Brain pericyte (primary cell): ENCODE measurements around the gene PPFIA2.

Experiments used
- DNase-seq: peaks from one replicate; pipeline ENCODE4 v3.0.0-alpha.2; 2012; ENCODE audit warnings: low read depth, low spot score

Gene PPFIA2

DNA sequence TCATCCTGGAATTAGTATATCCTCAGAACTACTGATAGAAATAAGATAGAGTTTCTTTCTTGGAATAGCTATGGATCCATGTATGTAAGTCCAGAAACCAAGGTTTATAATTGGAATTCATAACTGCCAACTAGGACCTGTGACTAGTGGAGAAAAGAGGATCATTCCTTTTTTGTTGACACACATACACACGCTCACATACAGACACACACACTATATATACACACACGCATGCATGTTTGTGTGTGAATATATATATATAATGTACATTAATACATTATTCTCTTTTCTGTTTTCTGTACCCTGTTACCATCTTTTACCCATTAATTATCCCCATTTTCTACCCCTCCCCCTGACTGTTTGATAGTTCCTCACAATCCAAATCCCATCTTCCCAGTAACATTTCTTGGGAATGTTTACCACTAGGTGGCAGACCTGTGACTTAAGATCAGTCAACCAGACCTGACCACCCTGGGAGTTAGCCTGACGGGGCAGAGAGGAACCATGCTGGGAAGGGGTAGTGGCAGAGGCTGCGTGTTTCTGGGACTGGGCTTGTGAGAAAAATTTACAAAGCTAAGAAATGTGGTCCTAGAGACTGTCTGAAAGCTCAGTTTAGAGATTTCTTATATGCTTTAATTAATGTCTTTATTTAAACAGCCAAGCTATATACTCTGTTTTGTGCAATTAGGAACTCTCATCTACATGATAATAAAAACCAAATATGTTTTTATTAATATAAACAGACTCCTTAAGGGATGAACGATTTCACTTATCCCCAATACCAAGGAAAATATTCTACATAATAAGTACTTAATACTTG, 308.0 kb downstream of the PPFIA2 start:
- peak; percentile 25 for DNase-seq

DNA sequence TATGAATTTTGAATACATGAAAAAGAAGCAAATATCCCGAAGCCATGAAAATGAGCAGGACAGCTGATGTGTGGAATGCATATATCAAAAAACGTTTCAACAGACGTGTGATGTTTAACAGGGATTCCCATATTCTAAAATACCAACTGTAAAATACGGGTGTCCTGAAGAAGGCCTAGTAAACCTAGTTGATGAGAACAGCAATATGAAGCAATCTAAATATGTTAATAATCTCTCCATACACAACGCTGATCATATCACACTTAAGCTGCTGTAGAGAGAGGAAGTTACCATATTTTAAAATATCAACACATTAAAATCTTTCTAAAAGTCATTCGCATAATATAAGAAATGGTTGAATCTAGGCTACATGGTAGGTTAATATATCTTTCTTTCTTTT, 317.5 kb downstream of the PPFIA2 start:
- DNase-seq, result no peak

DNA sequence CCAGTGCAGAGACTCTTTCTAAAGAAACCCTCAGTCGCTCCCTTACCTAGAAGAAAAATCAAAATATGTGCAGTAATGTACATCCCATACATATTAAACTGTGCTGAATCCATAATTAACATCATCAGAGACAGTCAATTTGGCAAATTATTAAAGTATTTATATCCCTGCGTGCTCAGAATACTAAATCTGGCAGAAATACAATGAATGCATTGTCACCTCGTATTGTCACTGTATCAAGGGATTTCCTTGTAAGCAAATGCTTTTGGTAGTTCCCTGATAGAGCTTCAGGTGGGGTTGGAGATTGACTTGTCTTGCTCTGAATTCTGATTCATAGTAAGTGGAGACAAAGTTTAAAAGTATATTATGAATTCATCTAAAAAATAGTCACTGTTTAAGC, 319.1 kb downstream of the PPFIA2 start:
- no peak for DNase-seq

DNA sequence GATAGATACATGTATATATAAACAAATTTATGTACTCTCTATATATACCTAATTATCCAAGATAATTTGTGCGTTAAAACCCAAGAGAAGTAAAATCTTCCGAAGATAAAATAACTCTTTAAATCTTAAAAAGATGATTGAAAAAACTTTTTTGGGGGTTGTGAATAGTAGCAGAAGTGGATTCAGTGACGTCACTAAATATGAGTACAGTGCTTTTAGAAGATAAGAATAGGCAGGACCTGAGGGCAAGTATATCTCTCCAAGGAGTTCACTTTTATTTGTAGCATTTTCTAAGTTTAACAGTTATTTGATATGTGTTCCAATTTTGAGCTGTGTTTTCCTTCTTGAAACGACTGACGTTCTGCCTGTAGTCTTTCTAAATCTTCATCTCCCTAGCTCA, 319.8 kb downstream of the PPFIA2 start:
- DNase-seq, result no peak

DNA sequence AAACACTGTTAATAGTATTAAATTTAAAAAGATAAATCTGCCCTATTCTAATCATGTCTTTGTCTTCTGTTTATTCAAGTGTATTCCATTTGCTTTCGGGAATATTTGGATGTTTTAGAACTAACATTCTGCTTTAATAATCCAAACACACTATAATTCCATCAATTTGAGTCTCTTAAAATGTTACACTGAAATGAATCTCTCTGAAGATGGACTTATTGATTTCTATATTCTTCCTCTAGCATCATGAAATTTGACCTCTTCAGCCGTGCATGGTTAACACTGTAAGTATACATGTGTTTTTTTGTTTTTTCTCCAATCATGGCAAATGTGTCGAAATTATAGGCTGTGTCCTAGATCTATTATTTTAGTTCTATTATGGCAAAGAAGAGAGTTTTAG, 342.1 kb downstream of the PPFIA2 start:
- DNase-seq, result no peak

DNA sequence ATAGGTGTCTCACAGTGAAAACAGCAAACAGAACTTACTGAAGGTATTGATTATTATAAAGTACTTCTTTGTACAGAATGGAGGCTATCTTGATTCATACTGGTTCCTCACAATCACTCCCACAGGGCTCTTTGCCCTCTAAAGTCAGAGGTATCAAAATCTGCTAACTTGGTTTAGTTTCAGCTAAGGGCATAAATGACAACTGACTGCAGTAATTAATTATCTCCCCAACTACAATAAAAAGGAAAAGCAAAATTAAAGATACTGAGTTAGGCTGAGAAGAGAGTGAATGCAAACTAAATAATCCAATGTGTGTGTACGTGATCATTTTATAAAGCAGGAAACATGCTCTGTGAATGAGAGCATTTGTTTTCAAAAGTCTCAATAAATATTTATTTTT, 342.6 kb downstream of the PPFIA2 start:
- no peak for DNase-seq

DNA sequence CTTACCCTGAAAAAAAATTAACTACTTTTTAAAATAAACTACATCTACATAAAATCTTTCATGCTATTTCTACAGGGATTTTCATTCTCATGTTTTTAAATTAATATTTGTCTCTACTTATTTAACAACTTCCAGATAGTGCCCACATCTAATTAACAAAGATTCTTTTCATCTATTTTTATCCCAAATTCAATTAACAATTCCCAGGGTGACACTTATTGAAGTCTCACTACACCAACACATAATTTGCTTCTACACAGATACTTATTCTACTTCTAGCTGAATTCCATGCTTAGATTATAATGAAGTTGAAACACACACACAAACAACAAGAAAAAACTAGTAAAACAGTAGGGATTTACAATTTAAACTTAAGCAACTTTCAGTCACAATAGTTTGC, 344.7 kb downstream of the PPFIA2 start:
- no peak for DNase-seq

DNA sequence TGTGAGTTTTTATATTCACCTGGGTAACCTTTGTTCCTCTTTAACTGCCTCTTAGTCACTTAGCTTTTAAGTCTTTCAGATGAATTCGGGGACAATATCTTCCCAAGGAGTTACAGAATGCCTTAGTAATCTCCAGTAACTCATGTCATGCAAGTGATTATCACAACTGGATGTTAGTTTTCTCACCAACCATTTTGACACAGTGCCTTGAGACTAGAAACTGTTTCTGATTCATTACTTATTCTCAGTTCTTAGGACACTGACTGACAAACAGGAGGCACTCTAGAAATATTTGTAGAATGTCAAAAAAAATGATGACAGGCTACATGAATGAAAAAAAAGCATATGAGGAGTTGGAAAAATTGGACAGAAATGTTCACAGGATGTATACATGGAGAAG, 346.2 kb downstream of the PPFIA2 start:
- no peak for DNase-seq

DNA sequence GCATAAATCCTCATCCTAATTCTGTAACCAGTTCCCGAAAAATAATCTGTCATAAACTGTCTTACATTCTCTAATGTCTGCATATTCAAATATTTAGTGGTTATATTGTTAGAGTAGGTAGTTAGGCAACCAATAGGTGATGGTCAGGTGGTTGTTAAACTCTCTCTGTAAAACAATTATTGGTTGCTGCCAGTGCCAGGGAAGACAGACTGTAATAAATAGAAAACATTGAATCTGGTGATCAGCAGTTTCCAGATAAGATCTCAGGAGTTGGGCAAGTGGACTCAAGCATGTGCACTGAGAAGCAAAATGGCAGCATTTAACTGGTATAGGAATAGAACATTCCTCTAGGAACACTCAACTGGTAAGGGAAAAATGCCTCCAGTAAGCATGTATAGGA, 355.8 kb downstream of the PPFIA2 start:
- DNase-seq, result no peak

DNA sequence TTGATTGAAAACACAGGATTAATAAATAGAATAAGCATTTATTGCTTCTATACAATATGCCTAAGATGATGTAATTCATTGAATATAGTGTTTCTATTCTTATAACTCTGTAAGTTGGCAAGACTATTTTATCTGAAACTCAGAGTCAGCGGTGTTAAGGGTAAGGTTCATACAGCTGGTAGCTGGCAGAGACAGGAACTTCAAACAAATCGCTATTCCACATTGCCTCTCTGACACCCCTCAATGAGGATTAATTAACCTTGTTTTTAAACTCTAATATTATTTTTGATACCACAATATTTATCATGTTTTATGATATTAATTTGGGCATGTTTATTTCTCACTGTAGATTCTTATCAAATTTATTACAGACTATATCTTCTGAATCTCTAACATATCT, 357.9 kb downstream of the PPFIA2 start:
- DNase-seq, result no peak

DNA sequence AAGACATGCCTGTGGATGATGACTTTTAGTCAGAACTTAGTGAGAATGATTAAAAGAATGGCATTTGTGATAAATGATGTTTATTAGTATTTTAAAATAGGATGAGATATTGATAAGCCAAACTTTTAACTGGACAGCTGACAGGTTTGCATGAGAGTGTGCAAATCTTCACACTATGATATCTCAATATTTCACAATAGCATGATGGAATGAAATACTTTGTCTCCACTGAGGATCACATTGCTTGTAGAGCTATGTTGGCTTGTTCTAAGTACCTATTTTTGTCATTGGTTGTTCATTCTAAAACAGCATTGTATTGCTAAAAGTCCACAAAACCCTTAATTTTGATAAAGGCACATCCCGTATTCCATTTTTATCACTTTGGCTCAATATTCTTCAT, 359.1 kb downstream of the PPFIA2 start:
- DNase-seq, result no peak

DNA sequence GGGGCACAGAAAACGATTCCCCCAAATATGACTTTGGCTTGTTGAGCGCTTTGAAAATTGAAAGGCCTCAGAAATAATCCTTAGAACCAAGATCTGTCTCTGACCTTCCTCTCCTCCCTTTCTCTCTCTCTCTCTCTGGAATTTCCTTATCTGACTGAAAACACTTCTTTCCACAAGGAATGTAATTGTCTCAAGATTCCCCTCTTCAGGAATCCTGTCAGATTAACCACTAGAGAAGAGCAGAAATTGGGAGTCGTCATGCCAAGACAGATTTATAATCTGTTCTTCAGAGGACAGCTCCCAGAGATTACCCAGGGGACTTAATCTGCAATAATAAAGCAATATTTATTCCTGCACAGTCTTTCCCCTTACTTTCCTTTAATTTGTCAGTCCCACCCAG, 363.7 kb downstream of the PPFIA2 start:
- no peak for DNase-seq

DNA sequence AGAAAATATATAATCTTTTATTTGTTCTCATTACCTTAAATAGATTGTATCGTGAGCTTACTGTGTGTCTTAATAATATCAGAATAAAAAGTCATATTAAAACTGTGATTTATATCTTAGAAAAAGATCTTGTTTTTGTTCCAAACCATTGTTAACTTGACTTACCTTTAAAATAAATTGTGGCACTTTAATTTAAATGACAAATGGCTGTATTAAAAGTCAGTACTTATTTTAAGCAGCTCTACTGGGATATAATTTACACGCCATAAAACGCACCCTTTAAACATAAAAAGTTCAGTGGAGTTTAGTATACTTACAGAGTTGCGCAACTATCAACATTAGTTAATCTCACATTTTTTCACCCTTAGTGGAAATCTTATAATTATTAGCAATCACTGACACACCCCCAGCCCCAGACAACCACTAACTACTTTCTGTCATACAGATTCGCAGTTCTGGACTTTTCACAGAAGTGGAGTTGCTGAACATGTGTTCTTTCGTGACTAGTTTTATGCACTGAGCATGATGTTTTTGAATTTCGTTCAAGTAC, 369.5 kb downstream of the PPFIA2 start:
- DNase-seq, result no peak

DNA sequence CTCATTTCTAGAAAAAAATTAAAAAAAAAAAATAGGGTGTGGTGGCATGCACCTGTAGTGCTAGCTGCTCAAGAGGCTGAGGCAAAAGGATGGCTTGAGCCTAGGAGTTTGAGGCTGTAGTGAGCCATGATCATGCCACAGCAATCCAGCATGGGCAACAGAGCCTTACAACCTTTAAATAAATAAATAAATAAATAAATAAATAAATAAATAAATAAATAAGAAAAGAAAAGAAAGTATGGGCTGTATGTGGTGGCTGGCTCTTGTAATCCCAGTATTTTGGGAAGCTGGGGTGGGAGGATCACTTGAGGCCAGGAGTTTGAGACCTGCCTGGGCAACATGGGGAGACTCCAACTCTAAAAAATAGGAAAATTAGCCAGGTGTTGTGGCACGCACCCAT, 373.0 kb downstream of the PPFIA2 start:
- no peak for DNase-seq

DNA sequence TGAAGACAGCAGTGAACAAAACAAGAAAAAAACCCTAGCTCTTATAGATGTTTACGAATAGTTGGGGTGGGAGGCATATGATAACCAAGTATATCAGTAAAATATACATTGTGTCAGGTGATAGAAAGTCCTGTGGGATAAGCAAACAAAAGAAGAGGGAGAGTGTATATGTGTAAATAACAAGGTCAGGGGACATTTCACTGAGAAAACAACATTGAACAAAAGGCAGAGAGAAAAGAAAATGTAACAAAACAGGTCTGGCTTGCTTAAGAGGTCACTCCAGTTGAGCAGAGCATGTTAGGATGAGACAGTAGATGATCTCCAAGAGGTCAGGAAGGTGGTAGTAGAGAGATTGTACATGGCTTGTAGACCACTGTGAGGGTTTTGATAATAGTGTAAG, 377.2 kb downstream of the PPFIA2 start:
- DNase-seq, result no peak

DNA sequence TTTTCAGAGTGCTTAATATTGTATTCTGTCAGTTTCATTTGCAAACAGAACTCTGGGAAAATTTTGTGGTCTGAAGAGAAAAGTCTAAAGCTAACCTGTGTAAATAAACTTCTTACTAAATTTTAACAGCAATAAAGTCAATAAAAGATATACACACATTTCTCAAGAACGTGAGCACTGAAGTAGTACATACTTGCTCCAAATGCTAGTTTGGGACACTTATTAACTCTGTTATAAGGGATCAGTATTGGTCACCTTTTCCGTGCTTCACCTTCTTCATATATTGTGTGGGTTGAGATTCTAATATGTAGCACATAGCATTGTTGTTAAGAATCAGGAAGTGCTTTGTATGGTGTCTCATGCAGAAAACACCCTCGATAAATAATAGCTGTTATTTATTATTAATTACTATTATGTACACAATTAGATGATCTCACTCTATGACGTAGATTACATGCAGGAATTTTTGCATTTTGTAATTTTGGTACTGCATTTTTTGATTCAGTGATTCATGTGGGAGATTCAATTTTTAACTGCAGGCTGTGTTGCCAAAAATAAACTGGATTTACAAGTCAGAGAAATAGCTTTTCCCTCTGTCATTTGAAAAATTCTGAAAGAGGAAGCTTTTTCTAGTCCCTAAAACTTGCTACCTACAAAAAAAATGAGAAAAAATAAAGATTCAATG, 380.4 kb downstream of the PPFIA2 start:
- no peak for DNase-seq

DNA sequence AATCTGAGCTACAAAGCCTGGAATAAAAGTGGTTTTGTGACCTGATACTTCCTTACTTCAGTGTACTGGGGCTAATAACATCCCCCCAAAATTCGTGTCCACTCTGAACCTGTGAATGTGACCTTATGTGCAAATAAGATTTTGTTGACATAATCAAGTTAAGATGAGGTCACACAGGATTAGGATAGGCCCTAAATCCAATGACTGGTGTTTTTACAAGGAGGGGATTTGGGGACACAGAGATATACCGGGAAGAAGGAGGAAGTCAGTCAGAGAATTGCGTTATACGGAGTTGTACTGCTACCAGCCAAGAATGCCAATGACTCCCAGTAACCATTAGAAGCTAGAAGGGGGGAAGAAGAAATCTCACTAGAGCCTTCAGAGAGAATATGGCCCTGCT, 381.4 kb downstream of the PPFIA2 start:
- DNase-seq, result no peak

DNA sequence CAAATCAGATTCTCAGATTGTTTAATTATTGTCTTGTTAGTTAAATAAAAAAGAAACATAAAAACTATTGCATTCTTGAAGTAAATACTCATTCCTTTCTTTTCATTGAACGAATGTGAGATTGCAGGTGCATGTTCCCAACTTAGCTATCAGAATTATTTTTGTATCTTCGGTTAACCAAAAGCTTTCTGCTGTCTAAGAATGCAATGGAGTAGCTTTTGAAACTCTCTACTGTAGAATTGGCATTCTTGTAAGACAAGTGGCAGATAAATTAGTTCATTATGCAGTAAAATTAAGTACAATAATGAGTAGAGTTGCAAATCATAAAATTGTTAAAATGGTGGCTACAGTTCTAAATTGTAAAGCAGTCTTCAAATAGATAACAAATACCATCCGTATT, 383.2 kb downstream of the PPFIA2 start:
- DNase-seq, result no peak

DNA sequence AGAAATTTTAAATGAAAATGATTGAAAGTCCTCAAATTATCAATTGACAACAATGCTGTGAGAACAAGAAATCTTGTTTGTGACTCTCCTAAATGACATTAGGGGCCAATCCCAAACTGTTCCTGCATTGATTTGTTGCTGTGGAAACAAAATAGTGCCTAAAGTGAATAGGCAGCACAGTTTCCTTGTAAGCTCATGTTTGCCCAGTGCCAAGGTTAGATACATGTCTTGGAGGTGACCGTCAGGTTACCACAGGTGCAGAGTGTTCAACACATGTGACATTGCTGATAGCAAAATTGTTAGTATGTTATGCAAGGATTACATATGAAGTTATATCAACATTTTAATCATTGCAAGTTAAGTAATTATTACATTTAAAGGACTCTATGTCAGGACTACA, 388.7 kb downstream of the PPFIA2 start:
- no peak for DNase-seq

DNA sequence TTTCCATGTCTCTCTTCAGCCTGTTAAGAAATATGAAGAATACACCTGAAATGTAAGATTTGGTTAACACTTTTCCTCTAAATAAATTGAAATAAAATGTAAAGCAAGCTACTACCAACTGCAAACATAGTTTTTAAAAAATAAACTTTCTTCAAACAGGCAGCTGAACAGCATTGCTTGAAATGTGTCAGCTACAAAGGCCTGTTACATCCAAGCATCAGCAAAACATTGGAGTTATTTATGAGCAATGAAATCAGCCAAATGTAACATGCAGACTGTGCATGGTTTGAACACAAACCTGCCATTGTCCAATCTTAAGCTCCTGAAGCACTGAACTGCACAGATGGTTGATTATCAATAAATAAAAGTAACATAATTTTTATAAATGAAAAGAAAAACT, 390.0 kb downstream of the PPFIA2 start:
- no peak for DNase-seq

DNA sequence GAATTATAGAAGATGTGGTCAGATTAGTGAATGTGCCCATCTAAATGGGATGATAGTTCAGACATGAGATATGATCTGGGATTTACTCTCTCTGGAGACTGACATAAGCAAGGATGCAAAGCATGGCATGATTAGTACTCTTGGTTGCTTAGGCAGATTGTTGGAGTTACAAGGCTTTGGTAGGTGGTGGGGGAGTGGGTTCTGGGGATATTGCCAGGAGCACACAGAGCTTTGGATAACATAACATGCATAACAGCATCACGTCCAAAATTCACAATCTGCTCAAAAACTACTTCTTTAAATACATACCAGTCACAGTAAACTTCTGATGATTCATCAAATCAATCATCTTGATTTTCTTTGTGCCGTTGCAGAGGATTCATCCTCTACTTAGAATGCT, 393.9 kb downstream of the PPFIA2 start:
- DNase-seq, result no peak

DNA sequence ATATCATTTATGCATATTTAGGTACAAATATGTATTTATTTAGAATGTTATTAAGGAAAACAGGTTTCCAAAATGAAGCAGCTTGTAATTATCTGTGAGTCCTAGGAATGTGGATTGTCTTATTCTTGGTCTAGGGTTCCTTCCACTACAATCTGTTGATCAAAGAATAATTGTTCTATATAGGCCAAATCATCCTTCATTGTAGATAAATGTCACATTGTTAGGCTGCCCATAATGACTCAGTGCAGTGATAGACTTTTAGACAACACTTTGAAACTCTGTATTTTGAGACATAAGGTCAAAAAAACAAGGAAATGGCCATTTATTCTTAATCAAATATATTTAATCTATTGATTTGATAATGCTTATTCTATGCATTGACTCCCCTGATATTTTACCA, 398.2 kb downstream of the PPFIA2 start:
- DNase-seq, result no peak

DNA sequence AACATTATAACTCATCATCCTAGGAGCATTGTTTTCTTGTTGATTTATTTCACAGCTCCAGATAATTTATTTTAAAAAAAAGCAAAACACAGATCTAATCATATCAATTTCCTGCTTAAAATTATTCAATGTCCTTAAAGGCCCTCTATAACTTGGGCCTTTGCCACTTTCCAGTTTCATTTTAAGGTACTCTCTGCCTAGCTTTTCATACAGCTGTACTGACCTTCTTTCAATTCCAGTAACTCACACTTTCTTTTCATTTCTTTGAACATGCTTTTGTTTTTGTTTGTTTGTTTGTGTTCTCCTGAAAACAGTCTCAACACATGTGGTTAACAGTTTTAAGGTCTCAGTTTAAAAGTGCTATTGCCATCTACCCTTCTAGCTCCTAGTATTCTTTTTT, 399.4 kb downstream of the PPFIA2 start:
- no peak for DNase-seq
